B cell (primary cell): ENCODE measurements around the gene MYO1E. TPM values are rescaled to one million over a fixed set of nuclear protein-coding genes. Genes with fewer than 3 reads are reported as not detected.

Experiments used
- ATAC-seq: fragments of 200-7000 bp; cut with Tn5 transposase; one replicate; pipeline ENCODE4 v1.10.0; 2021; ENCODE audit warnings: low read depth, mild to moderate bottlenecking, moderate number of reproducible peaks, moderate library complexity
- CTCF ChIA-PET: fragments of 350-600 bp; sonication (Branson Sonifier 250); formaldehyde crosslinking; loops from one replicate; lab custom pipeline; 2021; ENCODE audit warnings: antibody characterized with exemption, inconsistent platforms; lab: Charles Lee
- POLR2A ChIA-PET: fragments of 350-600 bp; sonication (Branson Sonifier 250); formaldehyde crosslinking; loops from one replicate; lab custom pipeline; 2021; ENCODE audit warnings: antibody characterized with exemption; lab: Charles Lee
- DNase-seq: peaks from one replicate; pipeline ENCODE4 v3.0.0; 2013
- H2AFZ ChIP-seq: 2 replicates; pipeline ENCODE4 v1.6.1; 2012; ENCODE audit warnings: mild to moderate bottlenecking, low read depth, low read length; ENCODE audit not compliant: insufficient read depth, poor library complexity, severe bottlenecking
- H3K27ac ChIP-seq, 2 donors: 1 replicate in 1 of 2; 2 replicates in 1 of 2; pipeline ENCODE4 v1.5.1; 2012 to 2013; ENCODE audit warnings: low read length in 2 of 2, mild to moderate bottlenecking in 2 of 2, moderate library complexity in 1 of 2
- H3K27me3 ChIP-seq, 4 experiments: fragments of 200-600 bp in 1 of 4; sonication (generic) in 1 of 4; replicated peaks in 1 of 4; 1 replicate in 2 of 4; 2 replicates in 2 of 4; pipeline versions ENCODE4 v1.6.1 to v1.7.0; 2013 to 2016; ENCODE audit warnings: low read length in 3 of 4, mild to moderate bottlenecking in 2 of 4, mixed read lengths in 1 of 4, moderate library complexity in 1 of 4; ENCODE audit not compliant: insufficient read depth in 4 of 4, control insufficient read depth in 3 of 4; ENCODE audit errors: control extremely low read depth in 1 of 4
- H3K36me3 ChIP-seq, 2 experiments: replicated peaks in 1 of 2; 1 replicate in 1 of 2; 2 replicates in 1 of 2; pipeline versions ENCODE4 v1.6.1 to v1.7.1; 2013; ENCODE audit warnings: low read length in 1 of 2; ENCODE audit not compliant: insufficient read depth in 2 of 2, control insufficient read depth in 1 of 2; ENCODE audit errors: control extremely low read depth in 1 of 2, extremely low read depth in 1 of 2
- H3K4me1 ChIP-seq, 2 donors: fragments of 200-600 bp in 1 of 2; sonication (generic) in 1 of 2; 1 replicate in 1 of 2; 2 replicates in 1 of 2; pipeline versions ENCODE4 v1.5.1 to v1.6.1; 2013 to 2017; ENCODE audit warnings: low read length in 2 of 2; ENCODE audit not compliant: control insufficient read depth in 2 of 2, insufficient read depth in 2 of 2
- H3K4me2 ChIP-seq: replicated peaks from 2 replicates; pipeline ENCODE3; 2012; ENCODE audit warnings: mild to moderate bottlenecking, low read depth, low read length; ENCODE audit not compliant: poor library complexity, severe bottlenecking
- H3K4me3 ChIP-seq, 5 experiments: fragments of 200-600 bp in 1 of 5; sonication (generic) in 1 of 5; 1 replicate in 3 of 5; 2 replicates in 2 of 5; pipeline versions ENCODE4 v1.5.1 to v1.7.0; 2011 to 2016; ENCODE audit warnings: low read length in 4 of 5, mild to moderate bottlenecking in 4 of 5, low read depth in 2 of 5, control low read depth in 1 of 5, moderate library complexity in 1 of 5; ENCODE audit not compliant: insufficient read depth in 1 of 5; ENCODE audit errors: control extremely low read depth in 1 of 5, extremely low read depth in 1 of 5
- H3K79me2 ChIP-seq: fragments of 200-600 bp; sonication (generic); one replicate; pipeline ENCODE4 v1.6.0; 2016; ENCODE audit warnings: low read length; ENCODE audit not compliant: control insufficient read depth, insufficient read depth
- H3K9ac ChIP-seq: fragments of 200-600 bp; sonication (generic); 2 replicates; pipeline ENCODE4 v1.6.1; 2017; ENCODE audit warnings: mild to moderate bottlenecking, low read length, moderate library complexity
- H3K9me3 ChIP-seq, 3 donors: one replicate each; pipeline versions ENCODE4 v1.6.1 to v1.7.1; 2013; ENCODE audit warnings: low read length in 2 of 3; ENCODE audit not compliant: control insufficient read depth in 2 of 3, insufficient read depth in 1 of 3; ENCODE audit errors: control extremely low read depth in 1 of 3
- H4K20me1 ChIP-seq: 2 replicates; pipeline ENCODE4 v1.6.0; 2012; ENCODE audit warnings: mild to moderate bottlenecking, low read length; ENCODE audit not compliant: insufficient read depth, control insufficient read depth, poor library complexity, severe bottlenecking
- H3K27ac Mint-ChIP-seq: one replicate; pipeline ENCODE4 v1.8.0; 2021; ENCODE audit warnings: mixed read lengths
- H3K27me3 Mint-ChIP-seq: one replicate; pipeline ENCODE4 v1.8.0; 2021; ENCODE audit warnings: mixed read lengths
- H3K4me1 Mint-ChIP-seq: one replicate; pipeline ENCODE4 v1.8.0; 2021; ENCODE audit warnings: mixed read lengths
- H3K4me3 Mint-ChIP-seq: one replicate; pipeline ENCODE4 v1.8.0; 2021; ENCODE audit warnings: mixed read lengths
- H3K9me3 Mint-ChIP-seq: one replicate; pipeline ENCODE4 v1.8.0; 2022; ENCODE audit warnings: mixed read lengths; ENCODE audit not compliant: insufficient read depth
- CTCF ChIP-seq: fragments of 200-600 bp; IDR thresholded peaks from one replicate; pipeline ENCODE4 v1.8.0; 2022; ENCODE audit warnings: antibody characterized with exemption, mild to moderate bottlenecking
- EZH2 ChIP-seq: IDR thresholded peaks from 2 replicates; pipeline ENCODE4 v1.6.1; 2012; ENCODE audit warnings: borderline replicate concordance, low read depth, mild to moderate bottlenecking, moderate library complexity, low read length; ENCODE audit not compliant: insufficient read depth, poor library complexity, severe bottlenecking
- WGBS: methylation state at CpG from one replicate; pipeline ENCODE4 v1.1.5; 2013; ENCODE audit warnings: missing lambda C conversion rate; ENCODE audit not compliant: insufficient coverage; 5-methylcytosine and 5-hydroxymethylcytosine counted together
- intact Hi-C: fragments of 100-400 bp; cut with micrococcal nuclease; formaldehyde crosslinking; loops from one replicate; pipeline ENCODE4 v1.10.0; 2022
- polyA plus RNA-seq: library from polyadenylated mRNA; depleted of rRNA; stranded (reverse); fragments of >200 nt; gene quantifications from 2 replicates; pipeline ENCODE4 v1.2.3, GENCODE V29; 2012
- total RNA-seq, 2 donors: library from RNA; stranded (reverse); fragments of 120-200 nt in 1 of 2; gene quantifications; 1 replicate in 1 of 2; 2 replicates in 1 of 2; pipeline versions ENCODE4 v1.2.3 to v1.2.4, GENCODE V29; 2013 to 2022

Gene MYO1E
- total and polyA plus RNA-seq, 2 donors (not counting 1 experiment from before 2014, with no cell fraction given), result 11.9 to 100.0 TPM

- WGBS, result no CpG with 5 or more reads among the region's 7 CpGs
- peaks cover 5% of the 10 kb centered on the region for H3K79me2 ChIP-seq
- H3K27ac Mint-ChIP-seq, result no peak overlapping the region
These were observed 8.4 kb upstream of the MYO1E start for GRCh38 chr15:59380902-59381610.

More at GRCh38 chr15:59380902-59381610, 8.4 kb upstream of the MYO1E start:
- no peak overlapping the region for H3K4me2 ChIP-seq
- no peaks in the 10 kb centered on the region for H4K20me1 ChIP-seq
- H3K4me3 ChIP-seq, result no peak overlapping the region
- no peaks in the 10 kb centered on the region for H3K9me3 ChIP-seq
- DNase-seq (no peak), ATAC-seq (no peak)
- H3K9me3 Mint-ChIP-seq, result no peaks in the 10 kb centered on the region
- no peak overlapping the region for H2AFZ ChIP-seq
- no peak overlapping the region for H3K9ac ChIP-seq
- H3K27me3 ChIP-seq, result no peaks in the 10 kb centered on the region
- peaks cover 5 to 12% of the 10 kb centered on the region in 2 donors for H3K4me1 ChIP-seq
- POLR2A ChIA-PET, result no interaction called here
- CTCF ChIA-PET, result interaction anchor here (0.7 to 1.6 kb wide), 5 partner anchors 8 to 152 kb away, joined by 3 to 6 read pairs (median 4); partner anchors contain the start of gene MYO1E
- H3K27me3 Mint-ChIP-seq, result no peaks in the 10 kb centered on the region
- H3K27ac ChIP-seq, result no peak overlapping the region
- H3K4me3 Mint-ChIP-seq, result no peak overlapping the region
- peaks cover 0 to 2% of the 10 kb centered on the region in 2 experiments for H3K36me3 ChIP-seq
- H3K4me1 Mint-ChIP-seq, result peaks cover 14% of the 10 kb centered on the region
- TF ChIP-seq EZH2 (no peak), CTCF (no peak)
- intact Hi-C loops, result no loop called here
